Midbrain (tissue), 1 donor: ENCODE results near the gene NT5DC3.

Experiments
- DNase-seq: peaks from one replicate; lab custom pipeline; 2025; lab: John Stamatoyannopoulos, UW

The NT5DC3 gene

DNA sequence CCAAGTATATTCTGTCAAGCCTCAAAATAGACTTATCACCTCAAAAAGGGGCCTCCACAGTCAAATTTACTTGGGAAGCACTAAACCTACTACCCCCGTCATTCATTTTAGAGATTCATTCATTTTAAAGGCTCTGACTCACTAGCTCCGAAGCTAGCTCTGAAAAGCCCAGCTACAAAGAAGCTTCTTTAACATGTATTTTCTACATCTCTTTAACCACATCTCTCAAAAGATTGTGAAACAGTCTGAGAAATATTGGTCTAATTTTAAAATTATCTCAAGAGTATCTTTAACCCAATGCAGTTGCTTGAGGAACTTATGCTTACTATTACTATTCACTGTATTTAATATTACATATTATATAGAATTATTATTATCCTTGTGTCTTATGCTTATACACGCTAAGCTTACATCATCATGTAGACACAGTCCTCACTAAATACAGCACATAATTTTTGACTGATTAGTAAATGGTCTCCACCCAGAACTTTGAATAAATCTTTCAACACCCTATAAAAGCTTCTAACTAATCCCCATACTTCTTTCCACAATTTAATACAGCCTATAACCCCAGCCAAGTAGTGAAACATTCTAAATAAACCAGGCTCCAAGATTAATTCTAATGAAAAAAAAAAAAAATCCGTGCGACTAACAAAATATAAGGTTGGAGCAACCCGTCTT, 7.8 kb downstream of the NT5DC3 start:
- no peak for DNase-seq

DNA sequence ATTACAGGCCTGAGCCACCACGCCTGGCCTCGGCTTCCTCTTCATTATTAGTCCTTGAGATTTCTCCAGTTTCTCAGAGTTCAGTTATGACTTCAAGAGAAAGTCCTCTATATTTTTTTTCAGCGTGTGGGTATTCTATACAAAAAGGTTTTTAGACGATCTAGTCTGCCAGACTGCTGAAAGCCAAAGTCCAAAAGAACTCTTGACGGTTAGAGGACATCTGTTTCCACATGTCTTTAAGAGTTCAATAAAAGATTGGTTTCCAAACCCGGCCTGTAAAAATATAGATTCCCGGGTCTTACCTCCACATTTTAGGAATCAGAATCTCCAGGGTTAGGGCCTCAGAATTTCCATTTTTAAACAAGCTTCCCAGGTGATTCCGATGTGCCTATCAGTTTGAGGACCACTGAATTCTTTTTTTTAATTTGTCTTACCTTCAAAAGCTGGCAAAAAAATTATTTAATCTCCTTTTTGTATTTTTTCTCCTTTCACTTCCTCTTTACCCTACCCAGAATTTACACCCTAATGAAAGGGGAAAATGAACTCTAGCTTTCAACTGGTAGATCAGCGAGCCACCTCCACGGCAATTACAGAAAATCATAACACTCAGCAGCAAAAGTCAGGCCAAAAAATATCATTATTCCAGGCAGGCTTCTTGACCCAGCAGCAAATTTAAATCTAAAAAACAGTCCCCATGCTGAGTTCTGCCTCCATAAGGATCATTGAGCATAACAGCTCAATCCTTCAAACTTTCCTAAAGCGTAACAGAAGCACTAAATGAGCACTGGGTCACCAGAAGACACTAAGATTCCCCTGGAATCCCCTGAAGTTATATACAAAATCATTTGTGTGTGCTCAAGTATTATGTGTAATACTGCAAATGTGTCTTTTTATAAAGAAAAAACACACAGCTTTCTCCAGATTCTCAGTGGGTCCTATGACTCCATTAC, 8.7 kb downstream of the NT5DC3 start:
- DNase-seq, result no peak

GRCh38 chr12:103830730-103831320, 10.2 kb downstream of the NT5DC3 start:
- no peak for DNase-seq

GRCh38 chr12:103830025-103830725, 10.9 kb downstream of the NT5DC3 start:
- DNase-seq, result no peak

GRCh38 chr12:103829092-103829491, 11.9 kb downstream of the NT5DC3 start:
- no peak for DNase-seq

- DNase-seq, result no peak
Measured at GRCh38 chr12:103827911-103828391, 13.1 kb downstream of the NT5DC3 start.

DNA sequence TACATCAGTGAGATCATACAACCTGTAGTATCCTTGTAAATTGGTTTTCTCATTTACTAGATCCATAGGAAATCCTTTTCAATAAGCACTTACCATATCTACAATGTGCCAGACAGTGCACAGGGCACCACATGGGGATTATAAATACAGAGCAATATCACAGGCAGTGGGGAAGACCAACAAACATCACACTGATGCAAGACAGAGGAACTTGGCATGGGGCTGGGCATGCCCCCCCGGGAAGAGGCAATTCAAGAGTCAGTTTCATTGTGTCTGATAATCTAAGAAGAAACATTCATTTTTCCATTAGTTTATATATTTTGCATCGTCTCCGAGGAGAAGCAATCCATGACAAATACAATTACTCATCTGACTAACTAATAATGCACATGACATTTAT, 16.2 kb downstream of the NT5DC3 start:
- no peak for DNase-seq

GRCh38 chr12:103824290-103824689, 16.7 kb downstream of the NT5DC3 start:
- DNase-seq, result no peak

DNA sequence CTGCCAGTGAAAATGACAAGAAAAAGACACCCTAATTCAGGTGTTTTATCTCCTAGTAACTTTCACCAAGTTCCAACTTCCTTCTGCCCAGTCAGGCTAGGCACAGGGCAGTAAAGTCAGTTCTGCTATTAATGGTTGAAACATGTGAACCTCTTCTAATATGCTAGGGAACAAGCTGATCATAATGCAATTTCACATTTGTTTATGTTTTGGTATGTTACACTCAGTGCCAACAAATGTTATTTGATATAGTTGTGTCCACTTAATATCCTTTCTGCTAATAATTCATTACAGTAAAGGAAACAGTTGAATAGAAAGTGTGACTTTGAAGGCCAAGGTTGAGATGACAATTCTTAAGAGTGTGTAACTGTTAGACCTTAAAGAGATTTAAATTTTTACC, 17.2 kb downstream of the NT5DC3 start:
- DNase-seq, result no peak

GRCh38 chr12:103821773-103822172, 19.3 kb downstream of the NT5DC3 start:
- DNase-seq, result no peak

DNA sequence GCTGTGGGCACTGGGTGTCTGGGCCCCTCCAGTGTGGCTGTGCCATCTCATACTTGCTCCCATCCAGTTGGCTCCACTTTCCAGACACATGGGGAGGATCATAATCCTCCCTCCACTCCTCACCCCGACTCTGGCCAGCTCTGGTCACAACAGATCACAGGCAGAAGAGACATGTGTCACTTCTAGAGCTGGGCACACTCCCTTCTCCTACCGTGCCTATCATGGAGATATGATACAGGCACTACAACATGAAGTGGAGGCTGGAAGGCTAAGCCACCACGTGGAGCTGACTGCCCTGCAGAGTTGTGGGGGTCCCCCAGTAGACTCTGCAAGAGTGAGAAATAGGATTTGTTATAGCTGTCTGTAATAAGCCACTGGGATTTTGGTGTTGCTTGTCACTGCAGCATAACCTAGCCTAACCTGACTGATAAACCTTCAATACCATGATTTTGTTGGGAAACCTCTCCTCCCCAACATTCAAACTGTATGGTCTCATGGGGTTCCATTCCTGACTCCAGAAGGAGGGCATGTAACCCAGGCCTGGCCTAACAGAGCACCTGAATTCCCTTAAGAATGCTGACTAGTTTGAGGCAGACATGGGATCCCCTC, 20.0 kb downstream of the NT5DC3 start:
- no peak for DNase-seq

DNA sequence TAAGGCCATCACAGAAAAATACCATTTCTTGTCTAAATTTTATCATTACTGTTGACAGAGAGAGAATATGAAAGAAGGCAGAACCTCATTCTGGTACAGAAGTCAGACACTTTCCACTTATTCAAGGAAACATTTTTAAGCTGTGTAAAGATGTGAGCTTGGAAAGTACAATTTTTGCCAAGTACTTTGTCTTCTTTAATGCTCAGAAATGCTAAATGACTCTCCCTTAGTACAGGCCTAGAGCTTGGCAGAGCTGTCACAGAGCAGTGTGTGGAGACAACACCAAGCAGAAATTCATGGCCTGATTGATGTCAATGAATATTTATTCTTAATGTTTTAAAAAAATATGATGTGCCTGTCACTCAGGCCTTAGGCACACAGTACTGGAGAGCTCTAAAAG, 20.7 kb downstream of the NT5DC3 start:
- DNase-seq, result no peak

DNA sequence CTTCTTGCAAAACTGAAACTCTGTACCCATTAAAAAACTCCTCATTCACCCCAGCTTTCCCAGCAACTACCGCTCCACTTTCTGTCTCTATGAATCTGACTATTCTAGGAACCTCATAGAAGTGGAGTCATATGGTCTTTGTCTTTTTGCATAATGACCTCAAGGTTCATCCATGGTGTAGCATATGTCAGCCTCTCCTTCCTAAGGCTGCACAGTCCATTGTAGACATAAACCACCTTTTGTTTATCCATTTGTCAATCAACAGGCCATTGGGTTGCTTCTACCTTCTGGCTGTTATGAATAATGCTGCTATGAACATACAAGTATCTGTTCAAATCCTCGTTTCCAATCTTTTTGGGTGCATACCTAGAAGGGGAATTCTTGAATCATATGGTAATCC, 21.1 kb downstream of the NT5DC3 start:
- no peak for DNase-seq

DNA sequence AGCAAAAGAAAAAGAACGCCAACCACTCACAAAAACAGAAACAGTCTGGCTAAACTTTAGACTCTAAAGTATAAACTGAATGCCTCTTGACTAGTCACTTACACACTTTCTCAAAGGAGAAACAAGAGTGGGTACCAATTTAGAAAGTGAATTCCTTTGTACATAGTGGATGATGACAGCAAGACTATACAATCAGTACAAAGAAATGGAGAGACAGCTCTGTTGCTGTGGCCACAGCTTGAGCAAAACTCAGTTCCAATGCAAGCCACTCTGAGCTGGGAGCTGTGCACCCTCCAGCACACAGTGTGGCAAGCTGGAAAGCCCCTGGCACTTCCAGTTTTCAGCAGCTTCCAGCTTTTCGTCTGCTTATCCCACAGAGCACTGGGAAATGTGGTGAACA, 21.7 kb downstream of the NT5DC3 start:
- no peak for DNase-seq

DNA sequence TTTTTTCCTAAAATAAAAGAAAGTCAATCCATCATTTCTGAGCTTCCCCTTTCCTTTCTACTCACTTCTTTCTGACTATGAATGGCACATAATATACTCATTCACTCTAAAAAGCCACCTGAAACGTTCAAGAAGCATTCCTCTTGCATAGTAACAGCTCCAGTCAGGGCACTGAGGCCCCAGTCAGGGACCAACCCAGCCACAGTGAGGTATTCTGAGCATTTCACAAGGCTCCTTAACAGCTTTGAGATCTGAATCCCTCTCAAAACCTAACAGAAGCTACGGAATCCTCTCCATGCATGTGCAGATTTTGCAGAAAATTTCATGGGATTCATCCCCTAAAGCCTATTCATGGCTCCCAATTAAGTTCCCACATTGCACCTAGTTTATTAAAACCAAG, 23.2 kb downstream of the NT5DC3 start:
- DNase-seq, result no peak

DNA sequence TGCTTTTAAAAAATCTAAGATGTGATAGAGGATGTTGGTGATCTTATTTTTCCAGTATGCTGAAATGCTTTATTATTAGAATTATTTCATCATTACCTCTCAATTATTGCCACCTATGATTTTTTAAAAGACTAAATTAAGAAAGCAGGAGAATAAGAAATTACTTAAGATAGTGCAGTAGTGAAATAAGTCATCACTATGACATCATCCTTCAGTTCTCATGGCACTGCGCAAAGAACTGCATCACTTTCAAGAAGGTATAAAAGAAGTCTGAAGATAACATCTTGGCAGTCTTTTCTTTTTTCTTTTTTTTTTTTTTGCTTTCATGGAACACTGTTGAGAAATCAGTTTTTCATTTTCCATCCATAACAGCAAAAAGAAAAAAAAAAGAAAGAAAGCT, 24.4 kb downstream of the NT5DC3 start:
- no peak for DNase-seq

- no peak for DNase-seq
Measured at GRCh38 chr12:103814436-103814835, 26.6 kb downstream of the NT5DC3 start.

- no peak for DNase-seq
Measured at GRCh38 chr12:103813949-103814348, 27.1 kb downstream of the NT5DC3 start.

- DNase-seq, result no peak
Measured at GRCh38 chr12:103813426-103813825, 27.6 kb downstream of the NT5DC3 start.

DNA sequence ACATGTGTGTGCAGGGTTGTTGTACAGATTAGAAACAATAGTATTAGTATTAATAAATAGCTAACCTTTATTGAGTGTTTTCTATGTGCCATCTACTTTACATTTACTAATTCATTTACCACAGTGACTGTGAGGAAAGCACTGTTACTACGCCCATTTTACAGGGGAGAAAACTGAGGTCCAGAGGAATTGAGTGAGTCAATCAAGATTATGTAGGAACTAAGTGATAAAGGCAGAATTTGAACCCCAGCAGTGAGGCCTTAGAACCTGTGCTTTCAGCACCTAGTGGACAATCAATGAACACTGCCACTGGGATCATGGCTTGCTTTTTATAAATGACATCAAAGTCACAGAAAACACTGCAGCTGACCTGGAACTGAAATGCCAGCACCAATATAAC, 28.2 kb downstream of the NT5DC3 start:
- no peak for DNase-seq

GRCh38 chr12:103811791-103812190, 29.2 kb downstream of the NT5DC3 start:
- no peak for DNase-seq

DNA sequence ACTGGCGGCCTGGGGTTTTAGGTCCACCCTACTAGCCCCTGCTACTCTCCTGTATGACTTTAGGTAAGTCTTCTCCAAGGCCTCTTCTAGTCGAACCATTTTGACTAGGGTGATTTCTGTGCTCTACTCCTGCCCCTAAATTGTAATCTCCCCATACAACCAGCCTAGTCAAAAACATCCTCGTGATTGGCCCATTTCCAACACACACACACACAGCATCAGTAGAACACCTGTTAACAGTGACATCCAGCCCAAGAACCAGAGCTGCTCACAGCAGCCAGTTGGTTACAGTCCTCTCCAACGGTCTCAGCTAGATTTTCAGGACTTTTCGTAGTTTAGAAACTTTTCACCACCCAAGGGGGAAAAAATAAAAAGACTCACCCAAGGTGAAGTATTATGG, 30.9 kb downstream of the NT5DC3 start:
- DNase-seq, result no peak
